ENCODE data around the gene PRXL2C.

DNA sequence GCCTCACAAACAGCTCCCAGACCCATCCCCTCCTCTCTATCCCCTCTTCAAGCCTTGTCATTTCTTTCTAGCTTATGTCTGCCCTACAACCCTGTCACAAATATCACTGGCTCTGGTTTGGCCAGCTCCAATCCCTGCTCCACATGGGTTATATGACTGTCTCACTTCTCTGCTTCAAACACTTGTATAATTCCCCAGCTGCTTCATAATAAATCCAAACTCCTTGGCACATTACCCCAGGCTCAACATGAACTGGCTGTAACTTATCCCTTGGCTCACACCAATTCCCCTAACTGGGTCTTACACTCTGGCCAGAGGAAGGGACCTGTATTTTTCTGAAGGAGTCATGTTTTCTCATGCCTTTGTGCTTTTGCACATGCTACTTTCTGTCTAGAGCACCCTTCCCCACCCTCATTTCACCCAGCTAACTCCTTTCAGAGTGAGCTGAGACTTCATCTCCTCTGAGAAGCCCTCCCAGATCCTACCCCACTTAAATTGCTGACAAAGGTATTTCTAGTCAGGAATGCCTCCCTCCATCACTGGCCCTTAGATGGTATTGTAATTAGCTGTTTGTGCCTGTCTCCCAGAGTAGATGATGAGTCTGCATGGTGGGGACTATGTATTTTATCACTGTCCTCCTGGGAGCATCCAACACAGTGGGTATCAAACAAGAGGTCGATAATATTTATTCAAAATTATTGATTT is 5.3 kb downstream of the PRXL2C start:
- TF ChIP-seq, protein P1, sequence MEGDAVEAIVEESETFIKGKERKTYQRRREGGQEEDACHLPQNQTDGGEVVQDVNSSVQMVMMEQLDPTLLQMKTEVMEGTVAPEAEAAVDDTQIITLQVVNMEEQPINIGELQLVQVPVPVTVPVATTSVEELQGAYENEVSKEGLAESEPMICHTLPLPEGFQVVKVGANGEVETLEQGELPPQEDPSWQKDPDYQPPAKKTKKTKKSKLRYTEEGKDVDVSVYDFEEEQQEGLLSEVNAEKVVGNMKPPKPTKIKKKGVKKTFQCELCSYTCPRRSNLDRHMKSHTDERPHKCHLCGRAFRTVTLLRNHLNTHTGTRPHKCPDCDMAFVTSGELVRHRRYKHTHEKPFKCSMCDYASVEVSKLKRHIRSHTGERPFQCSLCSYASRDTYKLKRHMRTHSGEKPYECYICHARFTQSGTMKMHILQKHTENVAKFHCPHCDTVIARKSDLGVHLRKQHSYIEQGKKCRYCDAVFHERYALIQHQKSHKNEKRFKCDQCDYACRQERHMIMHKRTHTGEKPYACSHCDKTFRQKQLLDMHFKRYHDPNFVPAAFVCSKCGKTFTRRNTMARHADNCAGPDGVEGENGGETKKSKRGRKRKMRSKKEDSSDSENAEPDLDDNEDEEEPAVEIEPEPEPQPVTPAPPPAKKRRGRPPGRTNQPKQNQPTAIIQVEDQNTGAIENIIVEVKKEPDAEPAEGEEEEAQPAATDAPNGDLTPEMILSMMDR (conservative IDR thresholded peaks at IDR 0.05 in 1 of 2, IDR thresholded peaks at IDR 0.05 in 1 of 2; ENCODE audit: extremely low read depth in 1 of 2, insufficient read depth in 1 of 2, low read depth in 1 of 2, low read length in 2 of 2), result no peak
- TF ChIP-seq EZH2 (IDR thresholded peaks at IDR 0.05; ENCODE audit: borderline replicate concordance, low read length), result no peak
